ENCODE results near the gene SPACA1. TPM values are rescaled to one million over a fixed set of nuclear protein-coding genes. Genes with fewer than 3 reads are reported as not detected.

The SPACA1 gene
- total RNA-seq, 1 donor = not detected

DNA sequence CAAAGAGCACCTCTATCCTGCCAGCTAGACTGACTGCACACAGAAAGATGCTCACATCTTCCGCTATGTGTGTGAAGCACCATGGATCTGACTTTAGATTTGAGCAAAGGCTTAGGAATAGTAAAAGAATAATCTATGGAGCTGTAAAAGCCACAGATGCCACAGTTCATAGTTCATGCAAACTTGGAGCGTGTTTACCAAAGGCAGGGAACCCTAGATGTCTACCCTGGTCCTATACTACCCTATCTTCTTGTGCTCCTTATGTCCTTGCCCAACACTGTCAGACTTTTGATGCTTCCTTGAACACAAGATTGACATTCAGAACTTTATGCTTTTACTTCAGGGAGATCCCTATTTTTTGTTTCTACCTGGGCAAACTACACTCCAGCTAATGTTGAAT is 39.2 kb downstream of the SPACA1 start:
- no peak for TF ChIP-seq CTCF (IDR thresholded peaks at IDR 0.05; ENCODE audit: insufficient read depth, low read length)
- no peak overlapping the region for H3K4me3 ChIP-seq (ENCODE audit: low read depth, low read length)
- DNase-seq (ENCODE audit: low read depth) = no peak

DNA sequence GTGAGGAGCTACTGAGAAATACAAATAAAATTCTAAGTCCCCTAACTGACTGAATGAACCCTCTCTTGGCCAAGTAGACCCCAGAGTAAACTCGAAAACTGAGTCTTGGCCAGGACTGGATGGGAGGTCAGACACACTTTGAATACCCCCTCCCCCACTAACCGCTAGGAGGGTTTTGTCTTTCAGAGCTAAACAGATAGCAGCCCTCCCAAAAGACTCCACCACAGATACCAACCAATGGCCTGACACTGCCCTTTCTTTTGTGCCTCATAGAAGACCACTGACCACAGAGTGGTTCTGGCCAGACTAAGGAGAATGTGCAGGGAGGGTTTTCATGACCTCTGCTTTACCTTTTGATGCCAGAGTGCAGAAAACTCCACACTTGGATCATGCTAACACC is 42.1 kb downstream of the SPACA1 start:
- DNase-seq (ENCODE audit: low read depth) = no peak
- no peak for TF ChIP-seq CTCF (IDR thresholded peaks at IDR 0.05; ENCODE audit: insufficient read depth, low read length)
- no peak overlapping the region for H3K4me3 ChIP-seq (ENCODE audit: low read depth, low read length)

GRCh38 chr6:88105741-88106340 is 58.2 kb downstream of the SPACA1 start:
- H3K4me3 ChIP-seq (ENCODE audit: low read depth, low read length) = no peak overlapping the region
- TF ChIP-seq CTCF (IDR thresholded peaks at IDR 0.05; ENCODE audit: insufficient read depth, low read length) = no peak
- no peak for DNase-seq (ENCODE audit: low read depth)

GRCh38 chr6:88107241-88107640 is 59.6 kb downstream of the SPACA1 start:
- no peak overlapping the region for H3K4me3 ChIP-seq (ENCODE audit: low read depth, low read length)
- DNase-seq (ENCODE audit: low read depth) = no peak
- no peak for TF ChIP-seq CTCF (IDR thresholded peaks at IDR 0.05; ENCODE audit: insufficient read depth, low read length)

GRCh38 chr6:88111991-88112390 is 64.3 kb downstream of the SPACA1 start:
- H3K4me3 ChIP-seq (ENCODE audit: low read depth, low read length) = no peak overlapping the region
- no peak for DNase-seq (ENCODE audit: low read depth)
- no peak for TF ChIP-seq CTCF (IDR thresholded peaks at IDR 0.05; ENCODE audit: insufficient read depth, low read length)

DNA sequence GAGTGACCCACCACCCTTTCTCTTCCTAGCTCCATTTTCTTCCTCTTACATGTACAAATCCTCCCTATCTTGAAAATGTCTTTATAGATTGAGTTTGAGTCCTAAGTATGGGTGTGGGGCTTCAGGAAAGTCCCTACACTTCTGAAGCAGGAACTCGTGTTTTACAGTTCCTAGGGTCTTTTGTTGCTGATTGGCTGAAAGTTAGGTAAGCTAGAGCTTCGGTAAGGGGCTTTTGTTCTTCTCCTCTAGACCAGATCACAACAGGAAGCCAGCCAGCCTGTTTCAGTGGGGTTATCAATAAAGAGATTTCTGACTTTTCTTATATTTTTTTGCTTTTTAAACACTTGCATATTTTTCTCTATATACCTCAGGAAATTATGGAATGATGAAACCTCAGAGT is 67.2 kb downstream of the SPACA1 start:
- H3K4me3 ChIP-seq (ENCODE audit: low read depth, low read length) = no peak overlapping the region
- no peak for TF ChIP-seq CTCF (IDR thresholded peaks at IDR 0.05; ENCODE audit: insufficient read depth, low read length)

DNA sequence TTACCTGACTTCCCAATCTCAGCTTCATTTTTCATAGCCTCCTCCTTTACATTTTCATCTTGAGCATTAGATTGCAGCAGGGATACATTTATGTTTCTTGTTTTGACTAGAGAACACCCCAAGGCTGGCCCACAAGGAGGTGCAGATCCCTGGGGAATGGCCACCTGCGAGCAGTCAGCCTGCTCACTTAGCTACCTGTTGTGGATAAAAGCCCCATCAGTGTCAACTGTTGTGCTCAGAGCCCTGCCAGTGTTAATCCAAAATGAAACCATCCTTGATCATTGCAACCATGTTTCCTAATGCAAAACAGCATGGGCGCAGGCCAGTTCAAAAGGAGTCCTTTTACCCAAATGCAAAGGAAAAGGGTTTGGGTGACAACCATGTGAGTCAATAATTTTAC is 67.7 kb downstream of the SPACA1 start:
- no peak for TF ChIP-seq CTCF (IDR thresholded peaks at IDR 0.05; ENCODE audit: insufficient read depth, low read length)
- no peak overlapping the region for H3K4me3 ChIP-seq (ENCODE audit: low read depth, low read length)
- DNase-seq (ENCODE audit: low read depth) = no peak

More for the DNA sequence above, 67.2 kb downstream of the SPACA1 start:
- DNase-seq (ENCODE audit: low read depth) = no peak
